BE2C (cell line): ENCODE measurements around the gene KIFBP.
"Not testable (repeated sequence)": the region's sequence is repeated elsewhere in the genome, so short reads cannot be mapped to it uniquely, and the experiment has no call there.

Experiments
- DNase-seq: peaks from one replicate; pipeline ENCODE4 v3.0.0-alpha.2; 2020
- H3K27me3 ChIP-seq: fragments of 250-450 bp; sonication (Bioruptor Pico); 2 replicates; pipeline ENCODE4 v1.5.1; 2020; ENCODE audit warnings: mild to moderate bottlenecking
- H3K36me3 ChIP-seq: fragments of 250-450 bp; sonication (Bioruptor Pico); 2 replicates; pipeline ENCODE4 v1.5.1; 2020; ENCODE audit warnings: mild to moderate bottlenecking
- H3K4me1 ChIP-seq: fragments of 250-450 bp; sonication (Bioruptor Pico); 2 replicates; pipeline ENCODE4 v1.5.1; 2020
- H3K4me3 ChIP-seq: 2 replicates; pipeline ENCODE4 v1.5.1; 2011; ENCODE audit warnings: low read depth, low read length
- H3K9me3 ChIP-seq: fragments of 250-450 bp; sonication (Bioruptor Pico); 2 replicates; pipeline ENCODE4 v1.5.1; 2020
- CTCF ChIP-seq: IDR thresholded peaks from 2 replicates; pipeline ENCODE4 v1.5.1; 2012; ENCODE audit warnings: mild to moderate bottlenecking, low read depth, low read length

Gene KIFBP

GRCh38 chr10:69014171-69014570, 25.6 kb downstream of the KIFBP start:
- no peak overlapping the region for H3K4me3 ChIP-seq
- H3K9me3 ChIP-seq: no peaks in the 10 kb centered on the region
- peaks cover 7% of the 10 kb centered on the region for H3K36me3 ChIP-seq
- no peak for DNase-seq
- no peaks in the 10 kb centered on the region for H3K4me1 ChIP-seq
- H3K27me3 ChIP-seq: no peaks in the 10 kb centered on the region
- TF ChIP-seq CTCF: no peak

DNA sequence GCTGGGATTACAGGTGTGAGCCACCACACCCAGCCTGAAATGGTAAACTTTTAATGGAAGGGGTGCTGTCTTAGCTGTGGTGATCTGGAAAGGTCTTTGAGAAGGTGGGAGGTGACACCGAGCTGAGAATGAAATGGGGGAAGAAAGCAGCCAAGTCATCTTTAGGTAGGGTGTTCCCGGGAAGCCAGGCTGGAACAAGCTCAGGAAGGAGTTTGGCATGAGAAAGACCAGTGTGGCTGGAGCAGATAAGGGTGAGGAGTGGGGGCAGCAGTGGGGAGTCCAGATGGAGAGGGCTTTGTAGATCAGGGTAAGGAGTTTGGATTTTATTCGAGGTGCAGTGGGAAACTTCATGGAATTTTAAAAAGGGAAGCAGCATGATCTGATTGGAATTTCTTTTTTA, 30.0 kb downstream of the KIFBP start:
- no peak for DNase-seq
- no peaks in the 10 kb centered on the region for H3K27me3 ChIP-seq

DNA sequence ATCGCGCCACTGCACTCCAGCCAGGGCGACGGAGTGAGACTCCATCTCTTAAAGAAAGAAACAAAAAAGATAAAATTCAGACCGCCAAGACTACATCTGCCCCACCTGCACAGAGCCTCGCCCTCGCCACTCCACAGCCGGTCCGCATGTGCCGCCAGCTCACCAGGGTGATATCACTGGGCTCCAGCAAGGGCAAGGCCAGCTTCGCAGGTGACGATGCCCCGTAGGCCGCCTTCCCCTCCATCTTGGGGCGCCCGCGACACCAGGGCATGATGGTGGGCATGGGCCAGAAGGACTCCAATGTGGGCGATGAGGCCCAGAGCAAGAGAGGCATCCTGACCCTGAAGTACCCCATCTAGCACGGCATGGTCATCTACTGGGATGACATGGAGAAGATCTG, 34.0 kb downstream of the KIFBP start:
- no peak for TF ChIP-seq CTCF

More for the DNA sequence above, 30.0 kb downstream of the KIFBP start:
- H3K4me3 ChIP-seq: no peak overlapping the region
- TF ChIP-seq CTCF: no peak
- H3K9me3 ChIP-seq: no peaks in the 10 kb centered on the region
- no peaks in the 10 kb centered on the region for H3K4me1 ChIP-seq
- H3K36me3 ChIP-seq: peaks cover 5% of the 10 kb centered on the region; the same call in 1 of the 2 replicates

GRCh38 chr10:69025370-69025896, 36.8 kb downstream of the KIFBP start:
- no peak for TF ChIP-seq CTCF
- Histone ChIP-seq H3K4me3 (no peak overlapping the region), H3K27me3 (no peaks in the 10 kb centered on the region), H3K4me1 (no peaks in the 10 kb centered on the region), H3K36me3 (no peaks in the 10 kb centered on the region), H3K9me3 (no peaks in the 10 kb centered on the region)
- no peak for DNase-seq

More for the DNA sequence above, 34.0 kb downstream of the KIFBP start:
- no peak for DNase-seq
- Histone ChIP-seq H3K27me3 (no peaks in the 10 kb centered on the region), H3K4me1 (no peaks in the 10 kb centered on the region), H3K4me3 (no peak overlapping the region), H3K36me3 (no peaks in the 10 kb centered on the region), H3K9me3 (no peaks in the 10 kb centered on the region)

- Histone ChIP-seq H3K4me3 (no peak overlapping the region), H3K27me3 (no peaks in the 10 kb centered on the region), H3K9me3 (no peaks in the 10 kb centered on the region), H3K36me3 (no peaks in the 10 kb centered on the region), H3K4me1 (no peaks in the 10 kb centered on the region)
- no peak for DNase-seq
- no peak for TF ChIP-seq CTCF
Observed at GRCh38 chr10:69033256-69033655, 44.7 kb downstream of the KIFBP start.

DNA sequence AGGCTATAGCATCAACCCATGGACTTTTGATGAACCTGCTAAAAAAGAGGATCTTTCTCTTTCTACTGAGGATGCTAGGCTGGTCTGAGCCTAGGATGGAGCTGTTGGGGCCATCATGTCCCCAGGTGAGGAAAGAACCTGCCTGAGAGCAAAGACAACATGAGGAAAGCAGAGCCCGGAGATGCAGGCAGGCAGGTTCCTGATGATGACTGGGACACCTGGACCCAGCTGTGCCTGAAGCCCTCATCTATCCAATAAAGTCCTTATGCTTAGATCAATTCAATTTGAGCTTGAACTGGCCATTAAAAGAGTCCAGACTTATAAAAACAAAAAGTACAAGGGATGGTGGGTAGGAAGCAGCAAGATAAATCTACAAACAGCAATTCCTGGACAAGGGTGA, 48.9 kb downstream of the KIFBP start:
- Histone ChIP-seq H3K9me3 (no peaks in the 10 kb centered on the region), H3K36me3 (no peaks in the 10 kb centered on the region)
- no peak for TF ChIP-seq CTCF

GRCh38 chr10:69040904-69041303, 52.3 kb downstream of the KIFBP start:
- H3K27me3 ChIP-seq, H3K4me3 ChIP-seq, H3K9me3 ChIP-seq, H3K4me1 ChIP-seq, DNase-seq, H3K36me3 ChIP-seq: not testable (repeated sequence)

More for the DNA sequence above, 48.9 kb downstream of the KIFBP start:
- Histone ChIP-seq H3K4me3 (no peak overlapping the region), H3K4me1 (no peaks in the 10 kb centered on the region), H3K27me3 (no peaks in the 10 kb centered on the region)
- DNase-seq: no peak
